ENCODE results near the gene MAN2B2. TPM values are rescaled to one million over a fixed set of nuclear protein-coding genes. Genes with fewer than 3 reads are reported as not detected.

Gene MAN2B2
- total RNA-seq, 2 experiments from 2014 or later, result 13.7 to 19.4 TPM

DNA sequence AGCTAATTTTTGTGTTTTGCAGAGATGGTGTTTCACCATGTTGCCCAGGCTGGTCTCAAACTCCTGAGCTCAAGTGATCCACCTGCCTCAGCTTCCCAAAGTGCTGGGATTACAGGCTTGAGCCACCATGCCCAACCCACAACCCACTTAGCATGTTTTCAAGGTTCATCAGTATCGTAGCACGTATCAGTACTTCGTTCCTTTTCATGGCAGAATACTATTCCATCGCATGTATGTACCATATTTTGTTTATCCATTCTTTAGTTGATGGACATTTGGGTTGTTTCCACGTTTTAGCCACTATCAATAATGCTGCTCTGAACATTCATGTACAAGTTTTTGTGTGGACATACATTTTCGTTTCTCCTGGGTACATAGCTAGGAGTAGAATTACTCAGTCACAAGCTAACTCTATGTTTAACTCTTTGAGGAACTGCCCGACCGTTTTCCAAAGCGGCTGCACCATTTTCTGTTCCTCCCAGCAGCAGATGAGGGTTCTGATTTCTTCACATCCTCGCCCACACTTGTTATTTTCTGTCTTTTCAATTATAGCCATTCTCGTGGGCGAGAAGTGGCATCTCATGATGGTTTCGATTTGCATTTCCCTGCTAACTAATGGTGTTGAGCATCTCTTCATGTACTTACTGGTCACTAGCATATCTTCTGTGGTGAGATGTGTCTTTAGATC lies 32.5 kb downstream of the MAN2B2 start:
- H3K4me1 ChIP-seq (ENCODE audit: insufficient read depth, low read length, poor library complexity, severe bottlenecking), result no peaks in the 10 kb centered on the region
- no peak overlapping the region for H3K4me3 ChIP-seq (ENCODE audit: low read depth, low read length, poor library complexity, severe bottlenecking)
- H3K4me2 ChIP-seq (ENCODE audit: low read length), result no peak overlapping the region
- ChIA-PET CTCF (ENCODE audit: unreplicated experiment) (interaction anchor here (0.6 kb wide), 1 partner anchor 68 kb away, joined by 3 read pairs; no protein-coding TSS in a partner anchor), POLR2A (interaction anchor here (0.5 kb wide), 1 partner anchor 774 kb away, joined by 3 read pairs; no protein-coding TSS in a partner anchor)
- intact Hi-C loops (cut with micrococcal nuclease; ENCODE audit: unreplicated experiment), result no loop called here
- TF ChIP-seq, protein P1, sequence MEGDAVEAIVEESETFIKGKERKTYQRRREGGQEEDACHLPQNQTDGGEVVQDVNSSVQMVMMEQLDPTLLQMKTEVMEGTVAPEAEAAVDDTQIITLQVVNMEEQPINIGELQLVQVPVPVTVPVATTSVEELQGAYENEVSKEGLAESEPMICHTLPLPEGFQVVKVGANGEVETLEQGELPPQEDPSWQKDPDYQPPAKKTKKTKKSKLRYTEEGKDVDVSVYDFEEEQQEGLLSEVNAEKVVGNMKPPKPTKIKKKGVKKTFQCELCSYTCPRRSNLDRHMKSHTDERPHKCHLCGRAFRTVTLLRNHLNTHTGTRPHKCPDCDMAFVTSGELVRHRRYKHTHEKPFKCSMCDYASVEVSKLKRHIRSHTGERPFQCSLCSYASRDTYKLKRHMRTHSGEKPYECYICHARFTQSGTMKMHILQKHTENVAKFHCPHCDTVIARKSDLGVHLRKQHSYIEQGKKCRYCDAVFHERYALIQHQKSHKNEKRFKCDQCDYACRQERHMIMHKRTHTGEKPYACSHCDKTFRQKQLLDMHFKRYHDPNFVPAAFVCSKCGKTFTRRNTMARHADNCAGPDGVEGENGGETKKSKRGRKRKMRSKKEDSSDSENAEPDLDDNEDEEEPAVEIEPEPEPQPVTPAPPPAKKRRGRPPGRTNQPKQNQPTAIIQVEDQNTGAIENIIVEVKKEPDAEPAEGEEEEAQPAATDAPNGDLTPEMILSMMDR (conservative IDR thresholded peaks at IDR 0.05; ENCODE audit: low read length), result no peak
- TF ChIP-seq EZH2phosphoT487 (IDR thresholded peaks at IDR 0.05; ENCODE audit: borderline replicate concordance, low read depth, low read length), result no peak
- no peaks in the 10 kb centered on the region for H3K9me2 ChIP-seq (ENCODE audit: insufficient read depth, low read length)
- no peaks in the 10 kb centered on the region for H3K79me2 ChIP-seq (ENCODE audit: insufficient read depth, low read depth, low read length)
- H3K27ac ChIP-seq (ENCODE audit: low read depth, low read length, poor library complexity, severe bottlenecking), result no peak overlapping the region
- H3K36me3 ChIP-seq (ENCODE audit: insufficient read depth, low read length), result peaks cover 17% of the 10 kb centered on the region
- BruUV-seq (replicated peaks), result no TSS peak
- H2AFZ ChIP-seq (ENCODE audit: low read length), result no peak overlapping the region
- no peak for DNase-seq (ENCODE audit: low spot score)
- H3K9me3 ChIP-seq (ENCODE audit: low read length), result no peaks in the 10 kb centered on the region
- no peaks in the 10 kb centered on the region for H4K20me1 ChIP-seq (ENCODE audit: insufficient read depth, low read length)

DNA sequence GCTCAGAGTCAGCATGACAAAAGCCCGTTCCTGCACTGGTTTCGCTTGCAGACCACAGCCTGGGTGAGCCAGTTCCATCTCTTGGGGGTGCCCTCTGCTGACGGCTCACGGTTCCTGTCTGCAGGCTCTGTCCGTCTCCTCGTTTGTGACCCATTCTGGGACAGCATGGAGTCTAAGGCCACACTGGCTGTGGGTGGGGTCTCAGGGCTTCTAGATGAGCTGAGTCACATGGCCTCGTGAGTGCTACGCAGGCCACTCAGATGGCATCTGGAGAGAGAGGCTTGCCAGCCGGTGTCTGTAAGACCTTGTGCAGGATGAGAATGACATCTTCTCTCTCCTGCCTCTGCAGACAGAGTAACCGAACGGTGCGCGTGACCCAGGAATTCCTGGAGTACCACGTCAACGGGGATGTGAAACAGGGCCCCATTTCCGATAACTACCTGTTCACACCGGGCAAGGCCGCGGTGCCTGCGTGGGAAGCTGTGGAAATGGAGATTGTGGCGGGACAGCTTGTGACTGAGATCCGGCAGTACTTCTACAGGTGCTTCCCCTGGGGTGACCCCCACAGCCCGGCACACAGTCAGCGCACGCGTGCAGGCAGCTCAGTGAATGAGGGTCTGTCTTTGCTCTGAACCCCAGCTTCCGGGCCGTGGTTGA lies 33.9 kb downstream of the MAN2B2 start:
- H3K4me2 ChIP-seq (ENCODE audit: low read length), result no peak overlapping the region
- no TSS peak for BruUV-seq (replicated peaks)
- no peaks in the 10 kb centered on the region for H3K9me2 ChIP-seq (ENCODE audit: insufficient read depth, low read length)
- H3K9me3 ChIP-seq (ENCODE audit: low read length), result no peaks in the 10 kb centered on the region
- intact Hi-C loops (cut with micrococcal nuclease; ENCODE audit: unreplicated experiment), result no loop called here
- ChIA-PET CTCF (ENCODE audit: unreplicated experiment) (interaction anchor here (0.5 kb wide), 1 partner anchor 64 kb away, joined by 3 read pairs; no protein-coding TSS in a partner anchor), POLR2A (interaction anchor here (0.9 kb wide), 1 partner anchor 67 kb away, joined by 3 read pairs; no protein-coding TSS in a partner anchor)
- H3K4me3 ChIP-seq (ENCODE audit: low read depth, low read length, poor library complexity, severe bottlenecking), result no peak overlapping the region
- no peak overlapping the region for H3K27ac ChIP-seq (ENCODE audit: low read depth, low read length, poor library complexity, severe bottlenecking)
- H3K79me2 ChIP-seq (ENCODE audit: insufficient read depth, low read depth, low read length), result no peaks in the 10 kb centered on the region
- H4K20me1 ChIP-seq (ENCODE audit: insufficient read depth, low read length), result no peaks in the 10 kb centered on the region
- H3K4me1 ChIP-seq (ENCODE audit: insufficient read depth, low read length, poor library complexity, severe bottlenecking), result no peaks in the 10 kb centered on the region
- H3K36me3 ChIP-seq (ENCODE audit: insufficient read depth, low read length), result peaks cover 17% of the 10 kb centered on the region
- no peak for TF ChIP-seq EZH2phosphoT487 (IDR thresholded peaks at IDR 0.05; ENCODE audit: borderline replicate concordance, low read depth, low read length)
- TF ChIP-seq, protein P1 (conservative IDR thresholded peaks at IDR 0.05; ENCODE audit: low read length), result 0 out of 2 replicates have a peak, but pooled peaks have one; percentile 28
- DNase-seq (ENCODE audit: low spot score), result no peak
- no peak overlapping the region for H2AFZ ChIP-seq (ENCODE audit: low read length)
